Activated CD8-positive, alpha-beta memory T cell treated with anti-CD3 and anti-CD28 coated beads for 24 hours (primary cell): ENCODE results near the gene RCAN3.
A peak's percentile ranks its signal among the peaks of the same experiment; 100 is the strongest.
"Not testable (repeated sequence)": the region's sequence is repeated elsewhere in the genome, so short reads cannot be mapped to it uniquely, and the experiment has no call there.

ENCODE experiments used
- DNase-seq: peaks from one replicate; pipeline ENCODE4 v3.0.0-alpha.2; 2020

RCAN3 gene

DNA sequence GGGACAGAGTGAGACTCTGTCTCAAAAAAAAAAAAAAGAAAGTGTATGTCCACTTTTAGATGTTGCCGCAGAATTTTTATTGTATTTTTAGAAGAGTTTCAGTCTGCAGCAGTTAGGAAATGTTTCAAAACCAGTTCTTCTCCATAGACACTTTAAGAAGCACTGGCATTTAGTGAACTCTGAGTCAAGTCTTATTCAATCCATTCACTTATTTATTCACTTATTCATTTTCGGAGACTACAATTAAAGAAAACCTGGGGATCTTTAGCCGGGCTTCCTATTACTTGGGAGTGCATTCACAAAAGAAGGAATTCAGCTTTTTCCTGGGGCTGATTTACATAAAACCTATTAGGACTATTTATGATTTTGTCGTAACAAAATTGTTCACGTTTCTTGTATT is 12.3 kb downstream of the RCAN3 start:
- DNase-seq, result no peak

DNA sequence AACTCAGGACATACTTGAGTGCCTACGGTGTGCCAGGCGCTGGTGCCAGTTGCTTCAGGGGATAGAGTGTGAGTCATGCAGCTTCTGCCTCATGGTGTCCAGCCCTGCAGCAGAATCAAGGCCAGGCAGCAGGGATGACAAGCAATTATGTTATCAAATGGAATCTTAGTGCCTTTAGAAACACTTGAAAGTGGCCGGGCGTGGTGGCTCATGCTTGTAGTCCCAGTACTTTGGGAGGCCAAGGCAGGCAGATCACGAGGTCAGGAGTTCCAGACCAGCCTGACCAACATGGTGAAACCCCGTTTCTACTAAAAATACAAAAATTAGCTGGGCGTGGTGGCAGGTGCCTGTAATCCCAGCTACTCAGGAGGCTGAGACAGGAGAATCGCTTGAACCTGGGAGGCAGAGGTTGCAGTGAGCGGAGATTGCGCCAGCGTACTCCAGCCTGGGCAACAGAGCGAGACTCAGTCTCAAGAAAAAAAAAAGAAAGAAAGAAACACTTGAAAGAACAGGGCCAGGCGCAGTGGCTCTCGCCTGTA is 13.1 kb downstream of the RCAN3 start:
- not testable (repeated sequence) for DNase-seq

DNA sequence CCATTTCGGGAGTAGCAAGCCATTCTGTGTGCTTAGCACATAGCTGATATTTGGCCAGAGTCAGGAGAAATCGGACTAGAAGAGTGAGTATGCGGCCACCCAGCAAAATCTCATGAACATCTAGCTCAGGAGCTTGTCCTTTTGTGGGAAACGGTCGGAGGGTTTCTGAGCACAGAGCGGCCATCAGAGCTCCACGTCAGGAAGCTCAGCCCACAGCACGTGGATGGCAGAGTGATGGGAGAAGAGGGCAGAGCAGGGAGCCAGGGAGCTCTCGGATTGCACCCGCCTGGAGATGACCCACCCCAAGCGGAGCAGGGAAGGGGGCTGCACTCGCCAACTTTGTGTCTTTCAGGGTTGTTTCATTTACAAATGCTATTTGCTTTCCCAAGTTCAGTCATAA is 13.9 kb downstream of the RCAN3 start:
- DNase-seq, result no peak

DNA sequence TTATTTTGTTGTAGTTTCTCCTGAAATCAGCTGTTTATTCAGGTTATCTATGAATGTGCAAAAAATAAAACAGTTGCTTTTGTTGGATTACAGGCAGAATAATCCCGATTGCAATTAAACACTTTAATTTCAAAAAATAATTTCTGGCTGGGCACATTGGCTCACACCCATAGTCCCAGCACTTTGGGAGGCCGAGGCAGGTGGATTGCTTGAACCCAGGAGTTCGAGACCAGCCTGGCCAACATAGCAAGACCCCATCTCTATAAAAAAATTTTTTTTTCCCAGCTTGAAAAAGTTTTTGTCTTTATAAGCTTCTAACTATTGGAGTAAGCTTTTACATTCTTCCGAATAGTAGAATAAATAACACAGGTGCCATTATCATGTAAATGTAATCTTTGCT is 15.3 kb downstream of the RCAN3 start:
- DNase-seq, result no peak

DNA sequence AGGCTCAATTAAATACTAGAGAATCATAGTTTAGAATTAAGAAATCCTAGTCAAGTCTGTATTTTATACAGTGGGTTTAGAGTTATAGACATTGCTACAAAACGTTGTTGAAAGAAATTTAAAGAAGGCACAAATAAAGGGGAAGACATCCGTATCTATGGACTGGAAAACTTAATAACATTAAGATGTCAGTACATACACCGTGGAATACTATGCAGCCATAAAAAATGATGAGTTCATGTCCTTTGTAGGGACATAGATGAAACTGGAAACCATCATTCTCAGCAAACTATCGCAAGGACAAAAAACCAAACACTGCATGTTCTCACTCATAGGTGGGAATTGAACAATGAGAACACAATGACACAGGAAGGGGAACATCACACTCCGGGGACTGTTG is 17.6 kb downstream of the RCAN3 start:
- not testable (repeated sequence) for DNase-seq

DNA sequence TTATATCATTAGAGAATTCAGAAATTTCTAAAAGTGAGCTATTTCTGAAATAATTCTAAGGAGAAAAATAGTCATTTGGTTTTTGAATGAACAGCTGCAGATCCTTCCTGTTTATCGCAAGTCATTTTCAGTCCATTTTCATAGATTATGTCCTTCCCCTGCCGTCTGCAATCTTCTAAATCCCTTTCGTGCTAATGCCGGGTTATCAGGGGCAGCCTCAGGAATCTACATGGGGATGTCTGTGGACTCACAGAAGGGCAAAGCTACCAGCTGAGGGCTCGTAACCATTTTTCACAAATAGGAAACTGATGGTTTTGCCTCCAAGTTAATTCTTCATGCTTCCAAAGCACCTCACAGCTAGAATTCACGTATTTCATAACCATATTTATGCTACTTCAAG is 23.0 kb downstream of the RCAN3 start:
- DNase-seq, result no peak

DNA sequence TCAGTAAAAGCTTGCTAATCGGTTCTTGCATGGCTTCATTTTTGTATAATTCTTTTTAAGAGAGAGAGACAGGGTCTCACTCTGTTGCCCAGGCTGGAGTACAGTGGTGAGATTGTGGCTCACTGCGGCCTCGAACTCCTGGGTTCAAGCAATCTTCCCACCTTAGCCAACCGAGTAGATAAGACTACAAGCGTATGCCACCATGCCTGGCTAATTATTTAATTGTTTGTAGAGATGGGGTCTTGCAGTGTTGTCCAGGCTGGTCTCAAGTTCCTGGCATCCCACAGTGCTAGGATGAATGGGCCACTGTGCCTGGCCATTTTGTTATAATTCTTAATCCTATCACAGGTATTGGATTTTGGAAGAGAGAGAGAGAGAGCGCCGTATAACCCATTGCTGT is 23.4 kb downstream of the RCAN3 start:
- DNase-seq, result no peak

DNA sequence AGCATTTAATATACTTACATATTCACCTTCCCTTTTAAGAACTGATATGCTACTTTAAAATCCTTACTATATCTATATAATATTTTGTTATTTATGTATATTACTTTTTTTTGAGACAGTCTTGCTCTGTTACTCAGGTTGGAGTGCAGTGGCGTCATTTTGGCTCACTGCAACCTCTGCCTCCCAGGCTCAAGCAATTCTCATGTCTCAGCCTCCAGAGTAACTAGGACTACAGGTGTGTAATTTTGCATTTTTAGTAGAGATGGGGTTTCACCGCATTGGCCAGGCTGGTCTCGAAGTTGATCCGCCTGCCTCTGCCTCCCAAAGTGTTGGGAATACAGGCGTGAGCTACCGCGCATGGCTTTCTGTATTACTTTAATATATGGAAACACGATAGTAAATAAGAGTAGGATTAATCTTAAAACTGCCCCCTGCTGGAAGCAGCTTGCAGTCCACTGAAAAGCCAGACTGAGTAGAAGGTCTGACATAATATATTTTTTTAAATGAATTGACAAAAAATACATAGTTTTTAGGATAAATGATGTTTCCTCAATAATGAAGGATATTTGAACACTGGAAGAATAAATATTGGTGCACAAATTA is 24.4 kb downstream of the RCAN3 start:
- DNase-seq, result no peak

DNA sequence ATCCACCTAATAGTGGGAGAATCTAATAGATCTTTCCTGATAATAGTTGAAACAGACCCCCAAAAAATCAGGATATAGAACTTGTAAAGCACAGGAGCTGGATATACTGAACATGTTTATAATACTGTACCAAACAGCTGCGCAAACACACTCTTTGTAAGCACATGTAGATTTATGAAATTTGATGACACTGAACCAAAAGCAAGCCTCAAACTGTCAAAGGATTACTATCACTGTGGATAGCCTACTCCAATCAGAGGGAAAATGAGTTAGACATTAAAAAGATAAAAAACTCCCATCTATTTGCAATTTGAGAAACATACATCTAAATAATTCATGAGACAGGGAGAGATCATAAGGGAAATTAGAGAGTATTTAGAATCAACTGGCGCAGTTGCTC is 26.1 kb downstream of the RCAN3 start:
- no peak for DNase-seq

DNA sequence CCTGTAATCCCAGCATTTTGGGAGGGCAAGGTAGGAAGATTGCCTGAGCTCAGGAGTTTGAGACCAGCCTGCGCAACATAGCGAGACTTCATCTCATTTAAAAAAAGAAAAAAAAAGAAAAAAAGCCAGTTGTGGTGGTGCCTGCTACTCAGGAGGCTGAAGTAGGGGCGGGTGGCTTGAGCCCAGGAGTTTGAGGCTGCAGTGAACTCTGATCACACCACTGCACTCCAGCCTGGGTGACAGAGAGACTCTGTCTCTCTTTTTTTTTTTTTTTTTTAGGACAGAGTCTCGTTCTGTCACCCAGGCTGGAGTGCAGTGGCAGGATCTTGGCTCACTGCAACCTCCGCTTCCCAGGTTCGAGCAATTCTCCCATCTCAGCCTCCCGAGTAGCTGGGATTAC is 26.7 kb downstream of the RCAN3 start:
- DNase-seq, result peak; percentile 15

DNA sequence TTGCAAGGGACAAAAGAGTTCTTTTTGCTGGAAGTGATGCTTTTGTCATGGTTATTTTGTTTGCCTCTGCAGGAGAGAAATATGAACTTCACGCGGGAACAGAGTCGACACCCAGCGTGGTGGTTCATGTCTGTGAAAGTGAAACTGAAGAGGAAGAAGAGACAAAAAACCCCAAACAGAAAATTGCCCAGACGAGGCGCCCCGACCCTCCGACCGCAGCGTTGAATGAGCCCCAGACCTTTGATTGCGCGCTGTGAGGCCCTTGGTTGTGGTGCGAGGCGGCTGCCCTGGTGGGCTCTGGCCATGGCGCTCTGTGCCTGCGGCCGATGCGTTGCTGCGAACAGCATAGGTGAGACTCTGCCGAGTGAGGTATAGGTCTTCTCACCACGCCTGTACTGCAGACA is 32.4 kb downstream of the RCAN3 start:
- DNase-seq, result peak; percentile 89

DNA sequence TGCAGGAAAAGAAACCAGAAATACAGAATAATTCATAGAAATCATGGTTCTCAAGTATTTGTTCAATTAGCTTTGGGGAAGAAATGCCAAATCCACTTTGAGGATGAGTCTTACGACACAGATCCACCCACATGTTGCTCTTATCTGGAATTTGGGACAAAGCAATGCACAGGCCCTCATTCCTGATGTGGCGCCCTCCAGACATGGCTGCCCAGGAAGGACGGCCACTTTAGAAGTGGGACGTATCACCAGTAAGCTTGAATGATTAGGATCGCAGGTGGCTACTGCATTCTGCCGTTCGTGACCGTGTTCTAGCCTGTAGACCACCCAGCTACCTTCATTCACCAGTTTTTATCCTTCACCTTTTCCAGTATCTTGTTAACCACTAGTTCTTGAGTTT is 33.1 kb downstream of the RCAN3 start:
- peak; percentile 52 for DNase-seq

DNA sequence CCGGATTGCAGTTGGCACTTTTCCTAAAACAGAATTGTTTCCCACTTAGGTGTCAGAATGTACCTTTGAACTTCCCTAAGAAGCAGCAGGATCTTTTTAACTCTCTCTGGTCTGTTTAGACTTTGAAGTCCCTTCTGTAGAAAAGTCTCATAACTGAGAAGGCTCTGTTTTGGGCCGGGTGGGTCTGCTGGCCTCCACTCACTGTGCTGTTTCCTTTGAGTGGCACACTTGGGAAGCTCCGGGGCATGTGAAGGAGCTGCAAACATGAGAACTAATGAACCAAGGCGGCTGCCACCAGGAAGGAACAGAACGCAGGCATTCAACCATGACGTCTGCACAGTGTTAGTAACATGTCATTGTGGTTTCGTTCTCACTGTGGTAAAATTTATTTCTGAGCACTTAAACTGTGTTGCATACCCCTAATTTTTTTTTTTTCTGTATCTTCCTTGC is 33.8 kb downstream of the RCAN3 start:
- DNase-seq, result peak; percentile 80

DNA sequence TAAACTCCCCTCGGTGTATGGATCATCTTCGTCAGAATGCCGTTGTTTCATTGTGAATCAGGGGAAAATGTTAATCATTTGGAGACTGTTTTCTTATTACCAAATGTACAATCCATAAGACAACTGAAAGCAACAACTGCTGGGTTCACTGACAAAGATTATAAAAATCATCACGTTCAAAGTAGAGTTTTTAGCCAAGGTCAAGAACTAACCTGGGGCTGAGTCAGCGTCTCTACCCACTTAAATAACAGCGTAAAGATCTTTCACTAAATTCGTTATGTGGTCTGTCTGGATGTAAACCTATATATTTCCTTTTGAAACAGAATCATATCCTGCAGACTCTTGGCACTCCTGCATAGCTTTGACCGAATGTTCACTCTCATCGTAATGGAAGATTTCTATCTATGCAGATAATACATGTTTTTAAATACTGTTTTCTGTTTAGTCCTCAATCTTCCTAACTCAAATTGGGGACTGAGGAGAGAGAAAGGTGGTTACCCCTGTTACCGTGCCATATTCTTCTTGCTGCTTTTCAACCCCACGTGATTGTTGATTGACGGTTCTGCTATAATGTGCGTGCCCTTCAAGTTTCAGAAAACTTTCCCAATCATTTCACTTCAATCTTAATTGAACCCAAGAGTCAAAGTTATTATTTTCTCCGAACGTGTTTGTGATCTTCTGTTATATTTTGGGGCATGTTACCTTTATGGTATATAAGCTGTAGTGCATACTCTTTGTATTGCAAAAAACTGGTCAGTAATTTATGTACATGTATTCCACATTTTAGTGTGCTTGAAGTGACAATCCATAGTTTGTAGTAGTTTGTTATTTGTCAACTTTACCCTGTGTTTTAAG is 37.6 kb downstream of the RCAN3 start:
- peak; percentile 51 for DNase-seq

DNA sequence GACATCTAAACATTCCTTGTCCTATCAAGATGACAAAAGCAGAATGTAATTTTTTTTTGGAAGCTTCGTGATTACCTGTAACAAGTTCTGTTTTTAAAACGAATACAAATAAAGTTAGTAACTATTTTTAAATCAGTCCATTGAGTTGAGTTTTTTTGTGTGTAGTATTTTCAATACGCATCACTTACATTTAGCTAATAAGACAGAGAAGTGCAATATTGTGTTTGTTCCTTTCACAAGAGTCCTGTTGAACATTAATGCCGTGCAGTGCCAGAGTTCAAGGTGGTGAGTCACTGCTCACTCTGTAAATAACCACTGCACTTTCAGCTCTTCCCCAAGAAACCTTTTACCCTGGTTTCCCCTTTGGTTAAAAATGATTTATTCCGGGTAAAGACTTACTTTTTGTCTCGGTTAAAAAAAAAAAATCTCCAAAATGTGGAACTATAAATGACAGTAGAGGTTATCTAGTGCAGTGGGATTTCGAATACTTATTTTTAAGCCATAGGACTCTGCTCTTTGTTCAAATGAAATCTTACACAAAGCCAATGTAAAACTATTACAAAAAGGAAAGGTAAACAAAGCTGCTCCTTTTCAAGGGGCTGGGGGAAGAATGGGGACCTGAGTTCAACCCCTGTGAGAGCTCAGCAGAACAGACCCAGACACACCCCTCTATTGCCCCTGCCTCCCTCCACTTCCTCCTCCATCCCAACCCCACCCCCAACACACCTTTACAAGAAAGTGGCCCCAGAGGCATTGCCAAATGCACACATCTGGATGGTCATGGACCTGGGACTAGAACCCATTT is 38.5 kb downstream of the RCAN3 start:
- peak; percentile 49 for DNase-seq

DNA sequence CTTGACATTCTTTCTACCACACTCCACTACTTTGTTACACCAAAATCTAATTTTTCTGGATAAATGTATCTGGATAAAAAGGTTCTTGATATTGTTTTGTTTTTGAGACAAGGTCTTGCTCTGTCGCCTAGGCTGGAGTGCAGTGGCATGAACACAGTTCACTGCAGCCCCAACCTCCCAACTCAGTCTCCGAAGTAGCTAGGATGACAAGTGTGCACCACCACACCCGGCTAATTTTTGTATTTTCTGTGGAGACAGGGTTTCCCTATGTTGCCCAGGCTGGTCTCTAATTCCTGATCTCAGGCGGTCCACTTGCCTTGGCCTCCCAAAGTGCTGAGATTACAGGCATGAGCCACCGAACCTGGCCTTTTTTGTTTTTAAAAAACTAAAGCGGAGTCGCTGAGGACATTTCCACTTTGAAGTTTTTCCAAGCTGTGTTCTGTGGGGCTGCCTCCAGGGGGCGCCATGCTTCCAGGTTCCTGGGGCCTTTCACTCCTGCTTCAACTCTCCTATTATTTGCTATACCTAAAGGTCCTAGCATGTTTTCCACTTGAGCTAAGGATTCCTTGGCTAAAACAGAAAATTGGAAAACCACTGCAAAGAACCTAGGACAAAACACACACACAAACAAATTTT is 39.2 kb downstream of the RCAN3 start:
- DNase-seq, result peak; percentile 59

DNA sequence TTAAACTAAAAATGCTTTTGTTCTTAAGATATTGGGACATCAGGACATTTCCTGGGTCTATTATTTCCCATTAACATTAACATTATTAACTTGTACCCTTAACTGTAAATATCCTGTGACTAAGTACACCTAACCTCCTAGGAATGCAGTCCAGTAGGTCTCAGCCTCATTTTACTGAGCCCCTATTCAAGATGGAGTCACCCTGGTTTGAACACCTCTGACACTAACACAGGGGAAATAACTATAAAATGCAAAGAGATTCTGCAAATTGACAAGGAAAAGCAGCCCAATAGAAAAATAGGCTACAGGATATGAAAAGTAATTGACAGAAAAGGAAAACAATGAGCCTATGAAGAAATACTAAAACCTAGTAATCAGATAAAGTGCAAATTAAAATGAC is 41.6 kb downstream of the RCAN3 start:
- DNase-seq, result no peak

DNA sequence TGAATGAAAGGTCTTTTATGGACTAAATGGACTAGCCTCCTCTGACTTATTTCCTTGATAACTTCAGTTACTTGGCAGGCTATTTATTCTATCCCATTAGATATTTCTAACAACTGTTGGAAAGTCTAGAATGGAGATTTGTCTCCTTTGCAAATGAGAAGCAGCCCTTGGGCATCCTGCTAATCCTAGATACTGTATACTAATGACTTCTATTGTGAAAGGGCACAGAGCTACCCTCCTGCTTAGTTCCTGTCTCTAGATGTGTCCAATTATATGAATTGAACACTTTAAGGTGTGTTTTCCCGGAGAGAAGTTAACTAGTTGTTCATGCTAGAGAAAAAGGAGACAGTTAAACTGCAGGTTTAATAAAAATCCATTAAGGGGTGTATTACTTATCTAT is 43.0 kb downstream of the RCAN3 start:
- DNase-seq, result no peak

DNA sequence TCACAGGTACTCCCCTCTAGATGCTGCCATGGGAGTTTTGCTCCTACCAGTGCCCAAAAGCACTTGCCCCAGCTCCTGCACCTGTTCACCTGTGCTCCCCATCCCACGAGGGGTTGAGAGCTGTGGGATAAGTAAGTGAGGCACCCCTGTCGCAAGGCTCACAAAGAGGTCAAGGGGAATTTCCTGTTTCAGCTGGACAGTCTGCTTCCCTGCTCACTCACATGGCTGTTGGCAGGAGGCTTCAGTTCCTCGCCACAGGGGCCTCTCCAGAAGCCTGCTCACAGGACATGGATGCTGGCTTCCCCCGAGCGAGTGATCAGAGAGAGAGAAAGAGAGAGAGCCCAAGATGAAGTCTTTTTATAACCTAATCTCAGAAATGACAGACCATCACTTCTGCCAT is 44.6 kb downstream of the RCAN3 start:
- DNase-seq, result no peak

DNA sequence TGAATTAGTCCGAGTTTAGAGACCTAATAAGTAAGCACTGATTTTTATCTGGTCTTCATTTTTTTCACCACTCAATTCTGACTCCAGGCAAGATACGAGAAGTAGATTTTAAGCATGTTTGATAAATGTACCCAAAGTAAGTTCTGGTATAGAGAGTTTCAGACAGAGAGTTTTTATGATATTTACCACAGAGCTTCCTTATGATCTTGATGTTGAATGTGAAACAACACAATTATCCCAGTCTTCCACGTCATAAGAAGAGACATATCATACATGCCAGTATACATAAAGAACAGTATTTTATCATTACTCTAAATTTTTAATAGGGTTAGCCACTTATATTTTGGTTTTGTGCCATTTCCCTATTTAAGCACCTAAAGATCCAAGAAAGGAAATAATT is 45.4 kb downstream of the RCAN3 start:
- DNase-seq, result no peak

DNA sequence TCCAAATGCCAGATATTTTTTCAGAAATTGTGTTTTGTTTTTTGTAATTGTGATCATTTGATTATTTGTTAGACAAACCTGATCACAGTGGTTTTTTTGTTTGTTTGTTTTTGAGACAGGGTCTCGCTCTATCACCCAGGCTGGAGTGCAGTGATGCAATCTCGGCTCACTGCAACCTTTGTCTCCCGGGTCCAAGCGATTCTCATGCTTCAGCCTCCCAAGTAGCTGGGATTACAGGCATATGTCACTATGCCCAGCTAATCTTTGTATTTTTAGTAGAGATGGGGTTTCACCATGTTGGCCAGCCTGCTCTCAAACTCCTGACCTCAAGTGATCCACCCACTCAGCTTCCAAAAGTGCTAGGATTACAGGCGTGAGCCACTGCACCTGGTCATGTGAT is 46.6 kb downstream of the RCAN3 start:
- not testable (repeated sequence) for DNase-seq

DNA sequence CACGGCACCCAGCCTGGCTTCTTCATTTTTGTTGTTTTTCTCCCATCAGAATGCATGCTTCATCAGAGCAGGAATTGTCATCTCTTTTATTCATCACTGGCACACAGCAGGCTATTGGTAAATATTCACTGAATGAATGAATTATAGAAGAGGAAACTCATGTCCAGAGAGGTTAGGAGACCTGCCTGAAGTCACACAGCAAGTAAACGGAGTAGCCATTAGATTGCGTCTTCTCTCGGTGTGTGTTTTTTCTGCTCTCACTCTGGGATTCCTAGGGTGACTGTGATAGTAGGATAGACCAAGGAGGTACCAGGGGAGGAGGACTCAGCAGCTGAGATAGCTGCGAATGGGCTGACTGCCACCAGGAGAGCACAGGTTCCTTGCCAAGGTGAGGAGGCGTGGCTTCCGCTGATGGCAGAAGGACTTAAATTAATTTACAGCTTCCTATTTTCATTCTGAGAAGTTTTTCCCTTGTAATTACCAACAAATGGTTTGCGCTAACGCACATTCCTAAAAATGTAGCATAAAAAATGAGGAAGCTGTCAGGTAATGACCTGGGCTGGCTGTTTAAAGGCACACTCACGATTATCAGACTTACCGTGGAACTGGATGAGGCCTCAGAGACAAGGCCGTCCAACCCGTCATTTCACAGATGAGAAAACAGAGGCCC is 48.8 kb downstream of the RCAN3 start:
- no peak for DNase-seq
